HEK293T (cell line): ENCODE results near the gene LPCAT1.

Experiments
- ARNT ChIP-seq: fragments of 450-650 bp; IDR thresholded peaks from 2 replicates; pipeline ENCODE4 v1.6.1; 2017; ENCODE audit warnings: mild to moderate bottlenecking
- BHLHE40 ChIP-seq: fragments of 450-650 bp; IDR thresholded peaks from 2 replicates; pipeline ENCODE4 v1.6.1; 2016; ENCODE audit warnings: mild to moderate bottlenecking, moderate library complexity, borderline replicate concordance
- ELF4 ChIP-seq: fragments of 450-650 bp; IDR thresholded peaks from 2 replicates; pipeline ENCODE4 v1.6.1; 2017; ENCODE audit warnings: antibody characterized with exemption
- FOXA1 ChIP-seq: fragments of 450-650 bp; IDR thresholded peaks from 2 replicates; pipeline ENCODE4 v1.6.1; 2016; ENCODE audit warnings: mild to moderate bottlenecking
- FOXK2 ChIP-seq: fragments of 450-650 bp; IDR thresholded peaks from 2 replicates; pipeline ENCODE4 v1.6.1; 2016; ENCODE audit warnings: mild to moderate bottlenecking
- FOXM1 ChIP-seq: fragments of 450-650 bp; IDR thresholded peaks from 2 replicates; pipeline ENCODE4 v1.6.1; 2017; ENCODE audit warnings: mild to moderate bottlenecking, borderline replicate concordance
- HDGF ChIP-seq: fragments of 450-650 bp; IDR thresholded peaks from 2 replicates; pipeline ENCODE4 v1.6.1; 2017; ENCODE audit warnings: antibody characterized with exemption, borderline replicate concordance
- L3MBTL2 ChIP-seq: fragments of 450-650 bp; conservative IDR thresholded peaks from 2 replicates; pipeline ENCODE4 v1.6.1; 2016; ENCODE audit warnings: mild to moderate bottlenecking
- LEF1 ChIP-seq: fragments of 450-650 bp; IDR thresholded peaks from 2 replicates; pipeline ENCODE4 v1.6.1; 2017; ENCODE audit warnings: mild to moderate bottlenecking, borderline replicate concordance
- NFRKB ChIP-seq: fragments of 450-650 bp; IDR thresholded peaks from 2 replicates; pipeline ENCODE4 v1.6.1; 2016; ENCODE audit warnings: mild to moderate bottlenecking, moderate library complexity
- PKNOX1 ChIP-seq: fragments of 450-650 bp; IDR thresholded peaks from 2 replicates; pipeline ENCODE4 v1.6.1; 2016
- SP1 ChIP-seq: fragments of 450-650 bp; IDR thresholded peaks from 2 replicates; pipeline ENCODE4 v1.6.1; 2017
- TARDBP ChIP-seq: fragments of 450-650 bp; IDR thresholded peaks from 2 replicates; pipeline ENCODE4 v1.6.1; 2016
- ZNF384 ChIP-seq: fragments of 450-650 bp; IDR thresholded peaks from 2 replicates; pipeline ENCODE4 v1.6.1; 2016

GRCh38 chr5:1547655-1548054, 23.9 kb upstream of the LPCAT1 start:
- TF ChIP-seq L3MBTL2, result no peak
- no peak for TF ChIP-seq FOXM1
- no peak for TF ChIP-seq TARDBP
- TF ChIP-seq ARNT, result no peak
- TF ChIP-seq SP1, result no peak
- TF ChIP-seq LEF1, result no peak
- no peak for TF ChIP-seq ZNF384
- TF ChIP-seq PKNOX1, result no peak
- no peak for TF ChIP-seq FOXA1
- no peak for TF ChIP-seq BHLHE40
- TF ChIP-seq HDGF, result no peak
- TF ChIP-seq ELF4, result no peak
- no peak for TF ChIP-seq FOXK2
- TF ChIP-seq NFRKB, result no peak
